Lower leg skin (tissue), 3 donors: Measurements from ENCODE around the gene MRPL43.

ENCODE experiments used
- CTCF ChIP-seq, 3 donors: fragments of 450-650 bp; IDR thresholded peaks; one replicate each; pipeline ENCODE4 v1.5.1; 2016; ENCODE audit warnings: antibody characterized with exemption in 3 of 3, mild to moderate bottlenecking in 3 of 3, moderate library complexity in 2 of 3
- POLR2A ChIP-seq, 2 donors: fragments of 450-650 bp; IDR thresholded peaks; one replicate each; pipeline ENCODE4 v1.6.1; 2016 to 2017; ENCODE audit warnings: antibody characterized with exemption in 2 of 2, mild to moderate bottlenecking in 1 of 2, moderate library complexity in 1 of 2

- TF ChIP-seq CTCF (IDR thresholded peaks at IDR 0.05), result no peak
- TF ChIP-seq POLR2A (IDR thresholded peaks at IDR 0.05), result no peak
Observed at GRCh38 chr10:100984672-100985177, 2.6 kb downstream of the MRPL43 start.
